ENCODE measurements around the gene ARHGAP23.

- TF ChIP-seq POLR2AphosphoS5 (IDR thresholded peaks at IDR 0.05) (no peak), POLR2A (IDR thresholded peaks at IDR 0.05) (no peak)
- TF ChIP-seq, protein P1, sequence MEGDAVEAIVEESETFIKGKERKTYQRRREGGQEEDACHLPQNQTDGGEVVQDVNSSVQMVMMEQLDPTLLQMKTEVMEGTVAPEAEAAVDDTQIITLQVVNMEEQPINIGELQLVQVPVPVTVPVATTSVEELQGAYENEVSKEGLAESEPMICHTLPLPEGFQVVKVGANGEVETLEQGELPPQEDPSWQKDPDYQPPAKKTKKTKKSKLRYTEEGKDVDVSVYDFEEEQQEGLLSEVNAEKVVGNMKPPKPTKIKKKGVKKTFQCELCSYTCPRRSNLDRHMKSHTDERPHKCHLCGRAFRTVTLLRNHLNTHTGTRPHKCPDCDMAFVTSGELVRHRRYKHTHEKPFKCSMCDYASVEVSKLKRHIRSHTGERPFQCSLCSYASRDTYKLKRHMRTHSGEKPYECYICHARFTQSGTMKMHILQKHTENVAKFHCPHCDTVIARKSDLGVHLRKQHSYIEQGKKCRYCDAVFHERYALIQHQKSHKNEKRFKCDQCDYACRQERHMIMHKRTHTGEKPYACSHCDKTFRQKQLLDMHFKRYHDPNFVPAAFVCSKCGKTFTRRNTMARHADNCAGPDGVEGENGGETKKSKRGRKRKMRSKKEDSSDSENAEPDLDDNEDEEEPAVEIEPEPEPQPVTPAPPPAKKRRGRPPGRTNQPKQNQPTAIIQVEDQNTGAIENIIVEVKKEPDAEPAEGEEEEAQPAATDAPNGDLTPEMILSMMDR (IDR thresholded peaks at IDR 0.05) = no peak
Observed at GRCh38 chr17:38476549-38476948, 48.3 kb downstream of the ARHGAP23 start.

All from prostate gland (tissue), 2 donors.